Head of caudate nucleus (tissue), 42 donors: ENCODE data around the gene FBXW9.
"Not testable (repeated sequence)": the region's sequence is repeated elsewhere in the genome, so short reads cannot be mapped to it uniquely, and the experiment has no call there.

Experiments used
- DNase-seq, 42 donors: peaks; one replicate each; pipeline versions ENCODE4 v3.0.0 to v3.0.0-alpha.2; 2020 to 2021; ENCODE audit warnings: mixed read lengths in 7 of 42
- intact Hi-C: fragments of 100-400 bp; cut with DNase I; formaldehyde crosslinking; loops from one replicate; pipeline ENCODE4 v1.15.0; 2022

The FBXW9 gene

DNA sequence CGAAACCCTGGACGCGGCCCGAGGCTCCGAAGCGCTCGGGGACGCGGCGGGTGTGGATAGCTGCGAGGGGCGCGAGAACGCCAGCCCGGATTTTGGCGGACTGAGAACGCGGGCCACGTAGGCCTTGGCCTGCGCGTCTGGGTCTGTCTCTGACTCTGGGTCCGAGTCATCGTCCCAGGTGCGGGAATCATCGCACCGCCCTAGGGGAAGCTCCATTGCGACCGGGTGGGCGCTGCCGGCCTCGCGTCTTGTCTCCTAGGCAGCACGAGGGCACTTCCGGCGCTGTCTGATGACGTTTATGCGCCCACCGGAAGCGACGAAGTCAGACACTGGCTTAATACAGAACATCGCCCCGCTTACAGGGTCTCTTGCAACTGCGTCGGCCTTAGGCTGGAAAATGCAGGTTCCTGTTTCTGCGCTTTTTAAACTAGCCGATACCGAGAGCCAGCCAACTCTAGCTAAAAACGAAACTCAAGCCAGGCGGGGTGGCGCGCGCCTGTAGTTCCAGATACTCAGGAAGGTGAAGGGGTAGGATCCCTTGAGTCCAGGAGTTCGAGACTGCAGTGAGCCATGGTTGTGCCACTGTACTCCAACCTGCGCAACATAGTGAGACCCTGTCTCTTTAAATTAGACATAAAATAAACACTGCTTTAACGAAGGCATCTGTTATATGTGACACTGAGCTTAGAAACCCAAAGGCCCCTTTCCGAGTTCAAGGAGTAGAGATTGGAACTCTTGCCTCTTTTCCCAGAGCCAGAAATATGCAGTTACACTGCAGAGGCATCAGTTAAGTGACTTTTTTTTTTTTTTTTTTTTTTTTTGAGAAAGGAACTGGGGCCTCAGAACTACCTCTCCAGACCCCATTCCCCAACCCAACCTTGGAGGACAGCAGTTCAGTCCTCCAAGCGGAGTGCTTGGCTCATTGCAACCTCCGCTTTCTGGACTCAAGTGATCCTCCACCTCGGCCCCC lies at the start of gene FBXW9:
FBXW9 (minus strand) TSS at position 266 of the 970 bp plus-strand sequence; CDS start at position 216, 50 bp downstream.
- peak; percentile 82 to 100 (median 98) for DNase-seq
- intact Hi-C loops: no loop called here

DNA sequence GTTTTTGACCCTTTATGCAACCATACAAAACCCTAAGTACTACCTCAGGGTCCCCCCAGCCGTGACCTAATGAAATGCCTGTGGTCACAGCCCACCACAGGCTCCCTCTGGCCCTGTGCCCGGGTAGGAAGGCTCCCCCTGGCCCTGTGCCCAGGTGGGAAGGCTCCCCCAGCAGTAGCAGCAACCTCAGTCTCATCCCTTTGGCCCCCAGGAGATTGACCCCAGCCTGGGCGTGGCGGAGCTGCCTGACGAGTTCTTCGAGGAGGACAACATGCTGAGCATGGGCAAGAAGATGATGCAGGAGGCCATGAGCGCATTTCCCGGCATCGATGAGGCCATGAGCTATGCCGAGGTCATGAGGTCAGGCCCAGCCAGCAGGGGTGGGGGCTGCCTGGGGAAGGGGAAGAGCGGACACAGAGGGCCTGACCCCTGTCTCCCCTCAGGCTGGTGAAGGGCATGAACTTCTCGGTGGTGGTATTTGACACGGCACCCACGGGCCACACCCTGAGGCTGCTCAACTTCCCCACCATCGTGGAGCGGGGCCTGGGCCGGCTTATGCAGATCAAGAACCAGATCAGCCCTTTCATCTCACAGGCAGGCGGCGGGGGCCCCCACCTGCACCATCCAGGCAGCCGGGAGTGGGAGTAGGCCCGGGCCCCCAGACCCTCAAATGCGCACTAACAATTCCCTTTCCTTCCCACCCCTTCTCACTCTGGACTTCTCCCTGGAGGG lies 48.9 kb upstream of the FBXW9 start:
- intact Hi-C loops: no loop called here

GRCh38 chr19:12737835-12738351 lies 41.5 kb upstream of the FBXW9 start:
- intact Hi-C loops: no loop called here
- DNase-seq: no peak

More for the DNA sequence above, 48.9 kb upstream of the FBXW9 start:
- no peak for DNase-seq

DNA sequence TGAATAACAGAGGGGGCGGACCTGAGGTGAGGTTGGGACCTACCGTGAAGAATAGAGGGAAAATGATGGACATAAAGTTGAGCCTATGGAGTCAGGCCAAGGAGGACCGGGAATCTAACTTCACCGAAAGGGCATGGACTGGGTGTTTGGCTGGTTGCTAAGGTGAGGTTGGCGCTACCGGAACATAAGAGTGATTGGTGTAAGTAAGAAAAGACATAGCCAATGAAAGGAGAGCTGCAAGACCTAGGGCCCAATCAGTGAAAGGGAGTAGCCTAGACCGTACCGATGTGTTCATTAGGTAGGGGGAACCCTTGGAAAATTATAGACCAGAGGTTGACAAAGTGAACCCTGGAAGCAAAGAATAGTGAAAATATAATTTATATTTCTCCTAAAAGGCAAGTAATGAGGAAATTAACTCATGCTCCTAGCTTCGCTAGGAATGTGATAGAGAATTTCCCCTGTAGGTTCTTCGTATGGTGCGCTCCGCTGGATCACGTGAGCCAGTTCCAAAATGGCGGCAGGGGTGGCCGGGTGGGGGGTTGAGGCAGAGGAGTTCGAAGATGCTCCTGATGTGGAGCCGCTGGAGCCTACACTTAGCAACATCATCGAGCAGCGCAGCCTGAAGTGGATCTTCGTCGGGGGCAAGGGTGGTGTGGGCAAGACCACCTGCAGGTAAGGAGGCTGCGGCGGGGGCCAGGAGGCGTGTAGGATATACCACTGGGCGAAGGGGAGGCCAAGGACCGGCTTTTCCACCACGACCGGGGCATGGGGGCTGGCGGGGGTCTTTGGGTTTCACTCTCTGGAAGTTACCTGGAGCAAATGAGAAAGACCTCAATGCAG lies 40.8 kb upstream of the FBXW9 start, which contains the start of gene GET3:
GET3 (plus strand) TSS at position 503 of the 840 bp plus-strand sequence; CDS start at position 512, 9 bp downstream.
- intact Hi-C loops: no loop called here
- DNase-seq: peak; percentile 74 to 98 (median 92)

DNA sequence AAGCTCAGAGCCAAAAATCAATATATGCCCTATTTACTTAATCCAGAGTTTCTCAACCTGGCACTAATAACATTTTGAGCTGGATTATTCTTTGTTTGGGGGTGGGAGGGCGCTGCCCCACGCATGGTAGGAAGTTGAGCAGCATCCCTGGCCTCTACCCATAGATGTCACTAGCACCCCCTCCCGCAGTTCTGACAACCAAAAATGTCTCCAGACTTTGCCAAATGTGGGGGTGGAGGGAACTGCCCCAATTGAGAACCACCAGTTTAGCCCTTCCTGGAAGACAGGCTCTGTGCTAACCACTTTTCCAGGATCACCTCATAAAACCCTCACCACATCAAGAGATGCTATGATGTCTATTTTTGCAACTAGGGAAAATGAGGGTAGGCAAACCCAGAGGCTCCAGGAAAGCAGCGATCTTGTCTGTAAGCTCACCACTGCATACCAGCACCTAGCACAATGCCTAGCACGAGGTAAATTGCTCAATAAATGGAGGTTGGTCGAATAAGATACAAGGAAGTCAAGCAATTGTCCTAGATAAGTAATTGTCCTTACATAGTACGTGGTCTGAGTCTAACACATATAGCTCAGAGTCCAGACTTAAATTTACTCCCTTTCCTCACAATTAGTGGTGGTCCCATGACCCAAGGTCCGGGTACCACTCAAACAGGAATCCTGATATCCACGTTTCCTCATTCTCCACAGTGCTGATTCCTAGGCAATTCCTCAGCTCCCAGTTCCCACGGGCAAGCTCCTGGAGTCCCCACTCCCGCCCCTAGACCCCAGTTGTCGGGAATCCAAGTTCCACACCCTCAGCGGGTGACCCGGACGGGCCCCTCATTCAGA lies 37.2 kb upstream of the FBXW9 start:
- DNase-seq: peak in 18 of 42 donors; percentile 15 to 63 (median 37)
- intact Hi-C loops: loop anchor here (1.0 kb wide), 1 partner anchor 10 kb away; the partner anchor contains the start of gene TNPO2

DNA sequence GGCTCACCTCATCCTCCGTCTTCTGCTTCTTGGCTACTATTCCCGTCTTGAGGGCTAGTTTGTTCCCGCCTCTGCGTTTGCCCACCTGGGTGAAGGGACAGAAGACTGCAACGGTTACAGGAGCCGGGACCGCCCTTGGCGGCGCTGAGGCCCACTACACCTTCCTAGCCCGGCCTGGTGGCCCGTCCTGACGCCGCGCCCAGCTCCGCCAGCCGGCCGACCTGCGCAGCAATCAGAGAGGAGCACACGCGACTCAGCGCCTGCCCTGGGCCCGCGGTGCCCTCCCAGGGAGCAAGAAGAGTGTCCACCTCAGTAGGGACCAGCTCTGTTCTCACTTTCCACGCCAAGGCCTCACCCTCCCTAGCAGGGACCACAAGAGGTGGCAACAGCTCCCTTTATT lies 34.9 kb upstream of the FBXW9 start:
- intact Hi-C loops: no loop called here
- DNase-seq: no peak

DNA sequence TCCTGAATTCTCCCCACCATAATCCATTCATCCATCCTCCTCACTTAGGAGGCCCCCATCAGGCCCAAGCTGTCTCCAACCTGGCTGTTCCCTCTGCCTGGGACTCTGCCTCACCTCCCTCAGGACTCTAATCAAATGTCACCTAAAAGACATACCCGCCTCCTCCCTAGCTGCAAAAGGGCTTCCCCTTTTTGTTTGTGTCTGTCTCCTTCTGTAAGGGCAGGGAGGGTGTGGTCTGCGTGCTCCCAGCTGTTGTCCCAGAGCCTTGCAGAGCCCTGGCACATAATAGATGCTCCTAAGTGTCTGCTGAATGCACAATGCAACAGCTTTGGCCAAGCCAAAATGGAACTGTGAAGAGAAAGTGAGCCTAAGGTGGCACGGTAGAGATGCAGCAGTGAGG lies 33.6 kb upstream of the FBXW9 start:
- no peak for DNase-seq
- intact Hi-C loops: no loop called here

DNA sequence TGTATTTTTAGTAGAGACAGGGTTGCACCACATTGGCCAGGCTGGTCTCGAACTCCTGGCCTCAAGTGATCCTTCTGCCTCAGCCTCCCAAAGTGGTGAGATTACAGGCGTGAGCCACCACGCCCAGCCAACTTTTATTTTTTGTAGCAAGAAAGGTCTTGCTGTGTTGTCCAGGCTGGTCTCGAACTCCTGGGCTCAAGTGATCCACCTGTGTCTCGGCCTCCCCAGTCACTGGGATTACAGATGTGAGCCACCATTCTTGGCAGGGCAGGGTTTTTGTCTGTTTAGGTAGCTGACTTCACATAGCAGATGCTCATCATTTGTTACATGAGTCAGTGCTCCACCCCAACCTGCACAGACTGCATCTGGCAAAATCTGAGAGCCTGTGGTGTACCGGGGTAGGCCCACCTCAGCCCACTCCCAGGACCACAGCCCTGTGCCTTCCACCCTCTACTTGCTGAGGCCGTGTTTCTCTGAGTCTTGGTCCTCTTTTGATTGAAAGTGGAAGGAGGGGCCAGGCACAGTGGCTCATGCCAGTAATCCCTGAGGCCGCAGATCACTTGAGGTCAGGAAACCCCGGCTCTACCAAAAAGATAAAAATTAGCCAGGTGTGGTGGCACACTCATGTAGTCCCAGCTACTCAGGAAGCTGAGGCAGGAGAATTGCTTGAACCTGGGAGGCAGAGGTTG lies 31.5 kb upstream of the FBXW9 start:
- intact Hi-C loops: no loop called here
- DNase-seq: no peak

- intact Hi-C loops: no loop called here
- no peak for DNase-seq
These were observed 30.5 kb upstream of the FBXW9 start for GRCh38 chr19:12726988-12727316.

- DNase-seq, intact Hi-C loops: not testable (repeated sequence)
These were observed 29.2 kb upstream of the FBXW9 start for GRCh38 chr19:12725612-12726011.

DNA sequence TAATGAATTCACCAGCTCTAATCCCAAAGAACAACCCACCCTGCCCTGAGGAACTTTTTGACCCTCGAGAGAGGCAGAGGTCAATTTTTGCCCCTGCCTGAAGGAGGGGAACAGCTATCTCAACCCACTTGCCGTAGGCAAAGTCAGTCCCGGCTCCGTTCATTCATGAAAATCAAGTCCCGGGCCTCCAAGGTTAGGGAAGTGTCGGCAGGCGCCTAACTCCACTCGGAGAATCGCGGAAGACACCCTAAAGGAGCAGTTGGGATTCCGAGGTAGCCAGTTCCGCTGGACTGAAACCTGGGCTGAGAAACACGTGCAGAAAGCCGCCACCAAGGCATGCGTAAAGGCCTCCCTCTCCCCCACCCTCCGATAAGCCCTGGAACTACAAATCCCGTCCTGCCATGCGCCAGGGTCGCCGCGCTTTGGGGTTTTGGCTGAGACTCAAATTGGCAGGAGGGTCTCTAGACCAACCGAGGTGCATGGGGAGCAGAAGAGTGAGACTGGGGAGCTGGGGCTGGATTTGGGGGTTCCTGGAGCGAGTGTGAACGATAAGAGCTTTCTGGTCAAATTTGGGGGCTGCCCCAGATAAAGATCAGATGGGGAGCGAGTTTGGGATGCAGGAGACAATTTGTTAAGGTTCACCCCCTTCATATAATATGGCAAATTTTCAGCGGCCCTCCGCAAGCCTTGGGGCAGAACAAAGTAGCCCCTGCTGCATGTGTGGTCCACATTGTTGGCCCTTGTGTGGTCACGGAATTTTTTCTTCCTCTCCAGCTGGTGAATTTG lies 27.4 kb upstream of the FBXW9 start, which contains the start of gene TNPO2:
TNPO2 (minus strand) TSS at position 292 of the 786 bp plus-strand sequence. CDS start 2,955 bp downstream, outside the sequence.
- peak; percentile 47 to 88 (median 71) for DNase-seq
- intact Hi-C loops: loop anchor here (1.0 kb wide), 1 partner anchor 10 kb away; the partner anchor contains the start of gene TRIR

- intact Hi-C loops: loop anchor here (1.0 kb wide), 1 partner anchor 11 kb away; the partner anchor contains the start of gene TRIR
- DNase-seq: no peak
These were observed 26.9 kb upstream of the FBXW9 start for GRCh38 chr19:12723381-12723640.

GRCh38 chr19:12722566-12723380 lies 26.3 kb upstream of the FBXW9 start:
- intact Hi-C loops: loop anchor here (1.0 kb wide), 1 partner anchor 12 kb away; the partner anchor contains the start of gene TRIR
- peak; percentile 94 to 100 (median 98) for DNase-seq

- DNase-seq: peak in 38 of 42 donors; percentile 19 to 74 (median 52)
- intact Hi-C loops: no loop called here
These were observed 25.5 kb upstream of the FBXW9 start for GRCh38 chr19:12721656-12722565.
